Measurements from ENCODE around the gene TRAPPC4. TPM values are rescaled to one million over a fixed set of nuclear protein-coding genes. Genes with fewer than 3 reads are reported as not detected.
"Not testable (repeated sequence)": the region's sequence is repeated elsewhere in the genome, so short reads cannot be mapped to it uniquely, and the experiment has no call there.

Gene TRAPPC4
- total RNA-seq, 1 experiment from 2014 or later = 78.9 TPM

- H3K4me1 ChIP-seq (ENCODE audit: control insufficient read depth, insufficient read depth, low read length) = peaks cover 13% of the 10 kb centered on the region
- TF ChIP-seq TCF7L2 (IDR thresholded peaks at IDR 0.05; ENCODE audit: low read depth, low read length) = no peak
- TF ChIP-seq SIN3A (IDR thresholded peaks at IDR 0.05; ENCODE audit: borderline replicate concordance, insufficient read depth, low read depth, low read length) = 0 out of 2 replicates have a peak, but pooled peaks have one; percentile 29
- 0 out of 4 replicates have a peak, but pooled peaks of 1 of the 2 experiments have one; percentile 9 for TF ChIP-seq REST (IDR thresholded peaks at IDR 0.05; ENCODE audit: insufficient read depth in 1 of 2, low read depth in 2 of 2, low read length in 1 of 2)
- peak; percentile 85 for TF ChIP-seq POLR2AphosphoS5 (IDR thresholded peaks at IDR 0.05; ENCODE audit: low read depth, low read length)
- TF ChIP-seq CTCF (IDR thresholded peaks at IDR 0.05) = peak; percentile 99; the same call in 1 of the 2 replicates
- in situ Hi-C loops (cut with HindIII; ENCODE audit: low pct_unique_long_range_greater_than_20kb, low sequenced_read_pairs) = no loop called here
- intact Hi-C loops (cut with micrococcal nuclease; ENCODE audit: unreplicated experiment) = no loop called here
- DNase-seq (ENCODE audit: low read depth, low spot score) (peak; percentile 93), ATAC-seq (peak; percentile 92)
- ChIA-PET POLR2A (no interaction called here), CTCF (interaction anchor here (0.7 kb wide), 1 partner anchor 12 kb away, joined by 4 read pairs; the partner anchor contains the start of gene TRAPPC4)
- no peaks in the 10 kb centered on the region for H3K9me3 ChIP-seq (ENCODE audit: control insufficient read depth, insufficient read depth, low read depth, low read length)
- H3K4me3 ChIP-seq (ENCODE audit: low read depth in 2 of 2, low read length in 2 of 2) = peak within 1 kb of the TSS; percentile 75 to 90
- peak within 1 kb of the TSS; percentile 79 for H3K27ac ChIP-seq (ENCODE audit: low read length)
- no peaks in the 10 kb centered on the region; the same call in 1 of the 2 replicates for H3K36me3 ChIP-seq (ENCODE audit: control insufficient read depth, insufficient read depth, low read length)
- no TSS peak for BruUV-seq (replicated peaks)
- H3K27me3 ChIP-seq (ENCODE audit: control insufficient read depth, insufficient read depth, low read length) = no peaks in the 10 kb centered on the region
Measured at GRCh38 chr11:119030329-119031047, 11.9 kb downstream of the TRAPPC4 start, which contains the start of gene SLC37A4. TSS of gene SLC37A4 (minus strand) at chr11:119030877.

- no peaks in the 10 kb centered on the region for H3K27me3 ChIP-seq (ENCODE audit: control insufficient read depth, insufficient read depth, low read length)
- ChIA-PET POLR2A (interaction anchor here (0.5 kb wide), 1 partner anchor 15 kb away, joined by 5 read pairs; no protein-coding TSS in a partner anchor), CTCF (interaction anchor here (0.5 kb wide), 1 partner anchor 307 kb away, joined by 6 read pairs; no protein-coding TSS in a partner anchor)
- ATAC-seq (no peak), DNase-seq (ENCODE audit: low read depth, low spot score) (no peak)
- in situ Hi-C loops (cut with HindIII; ENCODE audit: low pct_unique_long_range_greater_than_20kb, low sequenced_read_pairs) (no loop called here), intact Hi-C loops (cut with micrococcal nuclease; ENCODE audit: unreplicated experiment) (no loop called here)
- H3K4me1 ChIP-seq (ENCODE audit: control insufficient read depth, insufficient read depth, low read length) = peaks cover 13% of the 10 kb centered on the region
- no TSS peak for BruUV-seq (replicated peaks)
- no peaks in the 10 kb centered on the region; the same call in 1 of the 2 replicates for H3K36me3 ChIP-seq (ENCODE audit: control insufficient read depth, insufficient read depth, low read length)
- TF ChIP-seq POLR2AphosphoS5 (IDR thresholded peaks at IDR 0.05; ENCODE audit: low read depth, low read length) = no peak
- TF ChIP-seq TCF7L2 (IDR thresholded peaks at IDR 0.05; ENCODE audit: low read depth, low read length) = no peak
- no peak for TF ChIP-seq CTCF (IDR thresholded peaks at IDR 0.05)
- no peak for TF ChIP-seq SIN3A (IDR thresholded peaks at IDR 0.05; ENCODE audit: borderline replicate concordance, insufficient read depth, low read depth, low read length)
- TF ChIP-seq REST (IDR thresholded peaks at IDR 0.05; ENCODE audit: insufficient read depth in 1 of 2, low read depth in 2 of 2, low read length in 1 of 2) = no peak
- H3K9me3 ChIP-seq (ENCODE audit: control insufficient read depth, insufficient read depth, low read depth, low read length) = no peaks in the 10 kb centered on the region
- no peak overlapping the region for H3K4me3 ChIP-seq (ENCODE audit: low read depth in 2 of 2, low read length in 2 of 2)
- H3K27ac ChIP-seq (ENCODE audit: low read length) = peak overlapping the region; percentile 14; the same call in 1 of the 2 replicates
Measured at GRCh38 chr11:119031912-119032280, 13.3 kb downstream of the TRAPPC4 start.

GRCh38 chr11:119033421-119033820 is 14.9 kb downstream of the TRAPPC4 start:
- in situ Hi-C loops (cut with HindIII; ENCODE audit: low pct_unique_long_range_greater_than_20kb, low sequenced_read_pairs); H3K36me3 ChIP-seq (ENCODE audit: control insufficient read depth, insufficient read depth, low read length); ATAC-seq; H3K9me3 ChIP-seq (ENCODE audit: control insufficient read depth, insufficient read depth, low read depth, low read length); BruUV-seq (replicated peaks); H3K27me3 ChIP-seq (ENCODE audit: control insufficient read depth, insufficient read depth, low read length); H3K27ac ChIP-seq (ENCODE audit: low read length); H3K4me3 ChIP-seq (ENCODE audit: low read depth in 2 of 2, low read length in 2 of 2); intact Hi-C loops (cut with micrococcal nuclease; ENCODE audit: unreplicated experiment): not testable (repeated sequence)
- CTCF ChIA-PET = interaction anchor here (0.6 to 0.8 kb wide), 7 partner anchors 23 to 1248 kb away, joined by 3 to 9 read pairs (median 5); no protein-coding TSS in a partner anchor
- H3K4me1 ChIP-seq (ENCODE audit: control insufficient read depth, insufficient read depth, low read length) = peaks cover 13% of the 10 kb centered on the region
- peak; percentile 56 for DNase-seq (ENCODE audit: low read depth, low spot score)
- POLR2A ChIA-PET = interaction anchor here (0.6 to 0.7 kb wide), 5 partner anchors 12 to 610 kb away, joined by 3 to 10 read pairs (median 8); no protein-coding TSS in a partner anchor

Data from Panc1 (cell line).